ENCODE data around the gene OR51T1.
"Not testable (repeated sequence)": the region's sequence is repeated elsewhere in the genome, so short reads cannot be mapped to it uniquely, and the experiment has no call there.

The OR51T1 gene, protein sequence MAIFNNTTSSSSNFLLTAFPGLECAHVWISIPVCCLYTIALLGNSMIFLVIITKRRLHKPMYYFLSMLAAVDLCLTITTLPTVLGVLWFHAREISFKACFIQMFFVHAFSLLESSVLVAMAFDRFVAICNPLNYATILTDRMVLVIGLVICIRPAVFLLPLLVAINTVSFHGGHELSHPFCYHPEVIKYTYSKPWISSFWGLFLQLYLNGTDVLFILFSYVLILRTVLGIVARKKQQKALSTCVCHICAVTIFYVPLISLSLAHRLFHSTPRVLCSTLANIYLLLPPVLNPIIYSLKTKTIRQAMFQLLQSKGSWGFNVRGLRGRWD

DNA sequence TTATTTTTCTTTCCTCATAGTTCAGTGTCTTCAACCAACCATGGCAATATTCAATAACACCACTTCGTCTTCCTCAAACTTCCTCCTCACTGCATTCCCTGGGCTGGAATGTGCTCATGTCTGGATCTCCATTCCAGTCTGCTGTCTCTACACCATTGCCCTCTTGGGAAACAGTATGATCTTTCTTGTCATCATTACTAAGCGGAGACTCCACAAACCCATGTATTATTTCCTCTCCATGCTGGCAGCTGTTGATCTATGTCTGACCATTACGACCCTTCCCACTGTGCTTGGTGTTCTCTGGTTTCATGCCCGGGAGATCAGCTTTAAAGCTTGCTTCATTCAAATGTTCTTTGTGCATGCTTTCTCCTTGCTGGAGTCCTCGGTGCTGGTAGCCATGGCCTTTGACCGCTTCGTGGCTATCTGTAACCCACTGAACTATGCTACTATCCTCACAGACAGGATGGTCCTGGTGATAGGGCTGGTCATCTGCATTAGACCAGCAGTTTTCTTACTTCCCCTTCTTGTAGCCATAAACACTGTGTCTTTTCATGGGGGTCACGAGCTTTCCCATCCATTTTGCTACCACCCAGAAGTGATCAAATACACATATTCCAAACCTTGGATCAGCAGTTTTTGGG is at the start of gene OR51T1:
TSS of gene OR51T1 (plus strand) at position 41 of the 641 bp plus-strand sequence. CDS start at position 41, 0 bp downstream.
- DNase-seq: no peak

DNA sequence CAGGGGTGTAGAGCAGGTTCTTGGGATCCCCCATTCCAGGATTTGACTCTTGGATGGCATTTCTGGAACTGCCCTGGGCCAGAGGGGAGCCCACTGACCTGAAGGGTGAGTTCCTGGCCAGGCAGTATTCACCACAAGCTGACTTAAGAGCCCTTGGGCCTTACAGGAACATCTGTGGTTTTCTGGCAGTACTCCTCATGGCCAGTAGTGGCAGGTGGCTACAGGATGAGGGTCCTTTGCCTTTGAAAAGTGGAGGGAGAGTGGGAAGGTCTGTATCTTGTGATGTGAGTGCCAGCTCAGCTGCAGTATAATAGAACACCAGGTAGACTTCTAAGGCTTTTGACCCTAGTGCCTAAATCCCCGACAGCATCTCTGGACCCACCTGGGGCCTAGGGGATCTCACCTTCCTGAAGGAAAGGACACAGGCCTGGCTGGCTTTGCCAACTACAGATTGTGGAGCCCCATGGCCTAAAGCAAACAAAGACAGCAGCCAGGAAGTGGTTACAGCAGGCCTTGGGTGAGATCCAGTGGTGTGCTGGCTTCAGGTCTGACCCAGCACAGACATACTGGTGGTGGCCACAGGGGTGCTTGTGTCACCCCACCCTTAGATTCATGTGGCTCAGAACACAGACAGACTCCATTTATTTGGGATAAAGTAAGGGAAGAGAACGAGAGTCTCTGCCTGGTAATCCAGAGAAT is 41.7 kb upstream of the OR51T1 start:
- no peak for DNase-seq

DNA sequence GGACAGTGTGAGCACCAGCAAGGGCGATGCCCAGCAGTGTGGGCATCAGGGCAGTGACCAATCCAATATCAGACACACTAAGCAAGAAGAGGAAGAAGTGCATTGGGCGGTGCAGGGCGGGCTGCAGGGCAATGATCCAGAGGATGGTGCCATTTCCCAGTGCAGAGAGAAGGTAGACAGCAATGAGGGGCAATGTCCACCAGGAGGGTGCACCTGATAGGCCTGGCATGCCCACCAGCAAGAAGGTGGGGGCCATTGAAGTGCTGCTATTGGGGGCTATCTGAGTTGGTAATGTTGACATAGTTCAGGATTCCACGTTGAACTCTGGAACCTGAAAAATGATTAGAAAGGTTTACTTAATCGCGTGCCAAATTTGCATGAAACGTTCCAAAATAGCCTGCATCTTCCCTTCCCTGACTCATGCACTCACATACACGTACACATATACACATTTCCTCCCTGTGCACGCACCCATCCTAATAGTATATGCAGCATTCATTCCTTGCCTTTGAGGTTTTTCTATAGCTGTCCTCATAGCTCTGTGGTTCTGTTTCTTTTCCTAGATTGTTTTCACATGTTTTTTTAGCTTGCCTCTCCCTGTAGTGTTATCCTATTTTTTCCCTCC is 32.7 kb upstream of the OR51T1 start, which contains the start of gene OR51S1:
TSS of gene OR51S1 (minus strand) at position 301 of the 625 bp plus-strand sequence. CDS start at position 301, 0 bp downstream.
- no peak for DNase-seq

DNA sequence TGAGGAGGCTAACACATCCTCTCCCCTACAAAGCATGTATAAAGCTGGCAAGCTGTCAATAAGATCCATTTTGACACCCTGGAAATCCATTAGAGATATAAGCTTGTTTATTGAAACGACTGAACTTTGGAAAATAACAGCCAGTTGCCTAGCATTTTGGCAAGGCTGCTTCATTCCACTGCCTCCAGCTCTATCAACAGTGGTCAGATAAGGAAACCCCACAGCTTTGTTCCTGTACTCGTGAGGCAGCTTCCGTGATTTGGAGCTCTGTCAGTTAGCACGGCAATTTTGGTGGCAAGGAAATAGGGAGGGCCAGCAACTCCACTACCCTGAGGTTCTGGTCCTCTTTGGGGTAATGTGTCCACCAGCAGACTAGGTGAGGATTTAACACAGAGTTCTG is 30.7 kb upstream of the OR51T1 start:
- no peak for DNase-seq

DNA sequence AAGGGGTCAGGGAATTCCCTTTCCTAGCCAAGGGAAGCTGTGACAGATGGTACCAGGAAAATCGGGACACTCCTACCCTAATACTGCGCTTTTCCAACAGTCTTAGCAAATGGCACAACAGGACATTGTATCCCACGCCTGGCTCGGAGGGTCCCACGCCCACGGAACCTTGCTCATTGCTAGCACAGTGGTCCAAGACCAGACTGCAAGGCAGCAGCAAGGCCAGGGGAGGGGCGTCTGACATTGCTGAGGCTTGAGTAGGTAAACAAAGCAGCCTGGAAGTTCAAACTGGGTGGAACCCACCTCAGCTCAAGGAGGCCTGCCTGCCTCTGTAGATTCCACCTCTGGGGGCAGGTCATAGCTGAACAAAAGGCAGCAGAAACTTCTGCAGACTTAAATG is 27.4 kb upstream of the OR51T1 start:
- DNase-seq: not testable (repeated sequence)

DNA sequence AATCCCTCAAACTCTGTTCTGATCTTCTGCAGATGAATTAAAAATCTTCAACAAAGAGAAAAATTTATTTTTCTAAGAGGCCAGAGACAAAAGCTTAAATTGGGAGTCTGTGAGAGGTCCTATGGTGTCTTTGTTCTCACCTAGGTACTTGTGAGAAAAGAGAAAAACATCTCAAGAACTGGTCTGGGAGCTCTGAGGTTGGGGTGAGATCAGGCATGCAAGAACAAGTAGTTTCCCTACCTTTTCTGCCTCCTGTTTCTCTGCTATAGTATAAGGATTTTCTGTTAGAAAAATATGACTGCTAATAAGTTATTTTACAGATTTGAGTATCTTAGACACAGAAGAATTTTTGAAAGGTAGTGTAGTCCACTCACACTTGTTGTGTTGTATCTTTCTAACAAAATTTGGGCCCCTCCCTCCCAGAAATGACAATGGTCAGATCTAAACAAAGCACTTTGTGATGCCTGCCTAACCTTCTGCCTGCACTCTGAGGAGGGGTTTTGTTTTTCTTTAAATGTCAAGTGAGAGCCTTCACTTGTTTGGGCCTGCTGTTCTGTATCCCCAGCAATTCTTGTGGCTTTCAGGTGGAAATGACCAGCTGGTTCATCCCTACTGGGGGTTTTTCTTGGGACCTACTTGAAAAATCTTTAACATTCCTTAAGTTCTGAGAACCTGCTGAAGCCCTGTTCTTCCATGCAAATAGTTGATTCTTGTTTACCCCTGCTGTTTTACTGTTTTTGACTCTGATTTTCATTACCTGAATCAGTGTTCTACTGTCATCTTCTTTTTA is 19.1 kb upstream of the OR51T1 start:
- no peak for DNase-seq

DNA sequence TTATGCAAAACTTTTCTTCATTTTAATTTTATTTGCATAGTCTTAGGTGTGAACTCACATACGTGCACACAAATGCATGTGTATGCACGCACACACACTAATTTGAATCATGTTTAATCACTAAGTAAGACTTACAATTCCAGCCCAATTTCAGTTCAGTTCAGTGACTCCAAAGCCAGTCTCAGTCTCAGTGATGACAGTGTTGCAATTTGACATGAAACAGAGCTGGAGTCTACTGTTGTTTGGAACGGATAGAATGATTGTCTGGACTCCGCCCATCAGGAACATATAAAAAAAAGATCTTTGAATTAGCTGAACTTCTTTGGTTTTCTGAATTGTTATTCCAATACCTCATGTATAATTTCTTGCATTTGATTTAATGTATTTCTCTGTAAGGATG is 17.8 kb upstream of the OR51T1 start:
- no peak for DNase-seq

DNA sequence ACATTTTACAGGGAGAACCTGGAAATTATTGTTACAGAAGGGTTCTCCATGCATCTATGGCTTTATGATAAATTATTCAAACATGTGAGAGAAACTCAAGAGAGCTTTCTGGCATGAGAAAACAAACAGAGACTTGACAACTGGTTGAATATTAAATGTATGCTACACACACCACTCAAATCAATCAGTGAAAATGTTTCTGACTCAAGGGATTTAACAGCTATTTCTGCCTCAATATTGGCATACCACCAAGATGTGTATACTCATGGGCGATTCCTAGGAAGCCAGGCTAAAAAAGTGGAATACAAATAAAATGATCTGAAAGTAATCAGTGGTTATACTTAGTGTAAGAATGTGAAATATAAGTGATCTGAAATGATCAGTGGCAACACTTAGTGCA is 15.8 kb upstream of the OR51T1 start:
- DNase-seq: no peak

DNA sequence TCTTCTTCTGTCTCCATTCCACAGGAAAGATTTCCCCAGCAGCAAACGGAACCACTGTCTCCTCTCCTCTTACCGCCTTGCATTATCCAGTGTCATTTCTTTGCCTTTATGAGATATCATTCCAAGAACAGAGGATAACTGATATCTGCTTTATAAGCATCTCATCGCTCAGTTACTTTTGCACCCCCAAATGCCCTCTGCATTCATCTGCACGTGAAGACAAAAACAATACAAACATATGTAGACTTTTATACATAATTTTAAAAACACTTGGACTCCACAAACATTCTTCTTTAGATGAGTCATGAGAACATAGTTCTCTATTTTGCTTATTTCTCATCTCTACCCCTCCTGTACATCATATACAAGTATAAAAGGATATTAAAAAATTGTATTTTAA is 512 bp upstream of the OR51T1 start:
- no peak for DNase-seq

DNA sequence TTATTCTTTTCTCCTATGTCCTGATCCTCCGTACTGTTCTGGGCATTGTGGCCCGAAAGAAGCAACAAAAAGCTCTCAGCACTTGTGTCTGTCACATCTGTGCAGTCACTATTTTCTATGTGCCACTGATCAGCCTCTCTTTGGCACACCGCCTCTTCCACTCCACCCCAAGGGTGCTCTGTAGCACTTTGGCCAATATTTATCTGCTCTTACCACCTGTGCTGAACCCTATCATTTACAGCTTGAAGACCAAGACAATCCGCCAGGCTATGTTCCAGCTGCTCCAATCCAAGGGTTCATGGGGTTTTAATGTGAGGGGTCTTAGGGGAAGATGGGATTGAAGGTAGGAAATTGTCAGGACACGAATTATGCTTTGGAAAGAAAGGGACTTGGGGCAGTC is 843 bp downstream of the OR51T1 start:
- DNase-seq: no peak

DNA sequence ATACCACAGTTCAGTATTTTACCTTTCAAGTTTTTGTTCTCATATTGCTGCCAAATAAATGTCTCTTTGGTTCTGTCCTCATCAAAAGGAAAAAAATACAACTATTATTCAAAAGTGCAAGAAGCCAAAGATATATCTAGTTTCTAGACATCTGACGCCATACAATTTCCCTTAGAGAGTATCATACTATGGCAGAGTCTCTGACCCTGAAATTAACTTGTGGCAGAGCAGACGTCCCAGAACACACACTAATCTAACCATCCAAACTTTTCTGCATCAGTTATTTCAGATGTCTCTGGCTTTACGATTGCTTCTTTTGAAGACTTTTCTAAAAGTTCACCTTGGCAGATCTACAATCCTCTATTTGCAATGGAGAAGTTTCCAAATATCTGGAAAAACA is 2.7 kb downstream of the OR51T1 start:
- no peak for DNase-seq

DNA sequence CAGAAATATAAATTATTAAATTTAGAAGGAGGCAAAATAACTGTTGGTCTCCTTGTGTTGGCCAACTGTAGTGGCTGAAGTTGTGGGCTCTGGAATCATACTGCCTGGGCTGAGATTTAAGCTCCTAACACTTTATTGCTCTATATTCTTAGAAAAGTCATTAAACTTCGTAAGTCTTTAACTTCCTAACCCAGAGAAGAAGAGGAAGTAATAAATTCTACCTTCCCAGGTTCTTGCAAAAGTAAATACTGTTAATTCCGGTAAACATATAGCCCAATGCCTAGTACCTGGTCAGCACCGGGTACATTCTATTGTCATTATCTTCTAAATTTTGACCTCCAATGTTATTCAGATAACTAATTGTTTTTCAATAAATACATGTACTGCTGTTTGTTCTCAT is 4.5 kb downstream of the OR51T1 start:
- DNase-seq: no peak

DNA sequence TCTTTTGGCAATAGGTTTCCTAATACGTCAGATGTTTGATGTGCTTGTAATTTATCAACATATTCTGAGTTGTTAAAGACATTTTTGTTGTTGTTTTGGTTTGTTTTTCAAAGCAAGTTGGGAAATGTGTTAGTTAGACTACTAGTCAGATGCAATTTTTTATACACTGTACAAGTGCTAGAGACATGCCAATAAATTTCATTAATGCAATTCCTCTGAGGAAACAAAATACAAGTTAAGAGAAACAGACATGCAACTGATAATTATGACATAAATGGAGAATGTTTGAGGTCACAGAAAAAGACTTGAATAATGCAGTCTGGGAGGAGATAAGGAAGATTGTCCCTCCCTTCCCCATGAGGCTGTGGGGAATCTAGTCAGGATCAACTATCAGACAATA is 5.9 kb downstream of the OR51T1 start:
- no peak for DNase-seq

DNA sequence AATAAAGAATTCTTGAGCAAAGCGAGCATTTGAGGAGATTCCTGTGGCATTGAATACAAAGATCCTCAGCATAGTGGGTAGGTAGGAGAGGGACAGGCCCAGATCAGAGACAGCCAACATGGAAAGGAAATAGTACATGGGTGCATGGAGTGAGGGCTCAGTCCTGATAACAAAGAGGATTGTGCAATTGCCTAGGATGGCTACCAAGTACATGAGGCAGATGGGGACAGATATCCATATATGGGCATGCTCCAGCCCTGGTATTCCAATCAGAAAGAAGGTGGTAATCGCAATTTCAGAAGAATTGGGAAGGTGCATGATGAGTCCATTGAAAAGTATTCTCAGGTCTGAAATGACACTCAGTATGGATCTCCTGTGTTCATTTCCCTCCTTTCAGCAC is 8.6 kb downstream of the OR51T1 start:
- no peak for DNase-seq

DNA sequence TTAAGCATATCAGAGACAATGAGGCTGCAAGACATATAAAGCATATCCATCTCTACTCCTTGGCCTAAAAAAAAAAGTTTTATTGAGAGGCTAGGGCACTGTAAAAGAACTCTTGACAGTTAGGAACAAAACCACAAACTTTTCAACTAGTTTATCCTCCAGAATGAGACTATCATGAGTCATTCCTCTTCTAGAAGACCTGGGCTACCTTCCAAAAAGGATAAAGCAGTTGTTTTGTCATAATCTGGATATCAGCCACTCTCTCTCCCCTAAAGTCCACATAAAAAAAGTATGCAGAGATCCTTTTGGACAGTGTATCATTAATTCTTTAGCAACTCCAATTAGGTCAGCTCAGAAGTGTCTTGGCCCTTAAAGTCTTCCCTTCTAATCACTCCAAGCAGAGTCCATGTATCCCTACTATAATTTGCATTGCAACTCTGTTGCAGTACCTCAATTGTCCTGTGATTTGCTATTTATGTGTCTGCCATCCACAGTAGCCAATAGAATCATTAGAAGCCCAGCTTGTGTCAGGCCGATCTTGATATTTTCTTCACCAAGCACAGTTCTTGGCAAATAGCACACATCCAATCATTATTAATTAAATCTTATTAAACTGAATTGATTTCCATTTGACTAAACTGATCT is 10.4 kb downstream of the OR51T1 start:
- no peak for DNase-seq

DNA sequence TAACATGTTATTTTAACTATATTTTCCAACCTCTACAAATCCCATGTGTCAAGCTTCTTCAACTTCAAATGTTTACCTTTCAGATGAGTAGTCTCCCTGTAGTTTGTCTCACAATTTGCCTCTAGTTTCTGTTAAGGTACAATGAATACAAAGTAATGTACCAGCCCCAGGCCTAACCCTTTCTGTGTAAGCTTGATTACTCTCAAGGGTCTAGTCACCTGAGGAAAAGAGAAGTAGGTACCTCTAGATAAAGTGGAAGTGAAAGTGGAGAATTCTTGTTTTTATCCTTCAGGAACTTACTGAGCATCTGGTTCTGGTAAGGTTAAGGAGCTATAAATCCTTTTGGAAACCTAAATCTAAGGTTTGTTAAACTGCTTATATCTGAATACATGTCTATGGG is 21.8 kb downstream of the OR51T1 start, which contains the start of gene OR51A7:
TSS of gene OR51A7 (plus strand) at position 300 of the 400 bp plus-strand sequence. CDS start 3,587 bp downstream, outside the sequence.
- DNase-seq: no peak

DNA sequence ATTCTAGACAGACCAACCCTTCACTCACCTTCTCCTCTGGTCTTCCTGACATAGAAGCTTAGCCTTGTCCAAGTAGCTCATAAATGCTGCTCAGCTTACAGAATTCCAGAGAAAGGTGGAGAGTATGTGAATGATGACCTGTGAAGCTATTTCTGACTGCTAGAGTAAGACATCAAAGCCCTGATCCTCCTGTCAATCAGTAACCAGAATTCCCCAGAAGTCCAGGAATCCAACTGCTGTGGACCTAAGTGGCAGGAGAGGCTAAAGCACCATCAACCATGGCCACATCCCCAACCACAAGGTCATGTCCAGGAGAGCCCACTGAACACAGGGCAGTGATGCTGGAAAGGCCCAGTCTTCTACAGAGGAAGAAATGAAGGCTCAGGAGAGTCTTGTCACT is 34.9 kb downstream of the OR51T1 start:
- no peak for DNase-seq

DNA sequence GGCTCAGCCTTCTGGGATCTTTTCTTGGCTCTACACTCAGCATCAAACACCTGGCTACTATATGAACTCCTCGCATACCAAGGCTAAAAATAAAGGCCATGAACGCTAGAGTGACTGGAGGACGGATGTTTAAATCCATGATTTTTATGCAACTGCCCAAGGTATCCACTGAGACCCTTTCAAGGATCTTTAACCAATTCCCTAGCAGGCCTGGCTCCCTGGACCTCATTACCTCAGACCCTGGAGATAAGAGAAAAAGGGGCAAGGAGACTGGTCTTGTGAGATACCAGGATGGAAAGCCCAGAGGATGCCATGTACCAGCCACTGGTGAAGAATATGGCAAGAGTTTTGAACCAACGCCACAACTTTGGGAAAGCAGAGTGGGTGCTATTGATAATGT is 37.5 kb downstream of the OR51T1 start, which contains the start of gene OR51G2:
TSS of gene OR51G2 (minus strand) at position 101 of the 400 bp plus-strand sequence. CDS start 3,687 bp downstream, outside the sequence.
- DNase-seq: no peak

DNA sequence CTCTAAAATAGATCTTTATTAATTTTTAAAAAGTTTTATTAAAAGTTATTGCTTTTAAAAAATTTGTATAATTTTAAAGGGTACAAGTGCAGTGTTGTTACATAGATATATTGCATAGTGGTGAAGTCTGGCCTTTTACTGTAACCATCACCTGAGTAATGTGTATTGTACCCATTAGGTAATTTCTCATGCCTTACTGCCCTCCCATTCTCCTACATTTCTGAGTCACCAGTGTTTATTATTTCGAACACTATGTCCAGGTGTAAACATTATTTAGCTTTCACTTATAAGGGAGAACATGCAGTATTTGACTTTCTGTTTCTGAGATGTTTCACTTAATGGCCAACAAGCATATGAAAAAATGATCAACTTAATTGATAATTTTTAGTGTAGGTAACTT is 40.1 kb downstream of the OR51T1 start:
- no peak for DNase-seq

DNA sequence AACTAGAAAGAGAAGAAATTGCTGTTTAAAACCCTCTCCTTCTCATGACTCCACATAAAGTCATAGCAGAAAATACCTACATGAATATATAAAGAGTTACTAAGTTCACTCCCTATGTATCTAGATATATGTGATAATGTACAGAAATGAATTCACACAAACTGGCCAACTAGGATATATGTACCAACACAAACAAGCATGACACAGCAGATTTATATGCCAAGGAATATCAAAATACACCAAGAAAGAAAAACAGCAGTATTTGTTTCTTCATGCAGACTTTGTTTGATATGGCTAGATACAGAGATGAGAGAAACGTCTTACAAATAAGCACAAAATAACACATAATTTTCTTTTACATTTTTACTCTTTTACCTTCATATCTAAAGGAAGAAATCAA is 40.6 kb downstream of the OR51T1 start:
- DNase-seq: no peak

DNA sequence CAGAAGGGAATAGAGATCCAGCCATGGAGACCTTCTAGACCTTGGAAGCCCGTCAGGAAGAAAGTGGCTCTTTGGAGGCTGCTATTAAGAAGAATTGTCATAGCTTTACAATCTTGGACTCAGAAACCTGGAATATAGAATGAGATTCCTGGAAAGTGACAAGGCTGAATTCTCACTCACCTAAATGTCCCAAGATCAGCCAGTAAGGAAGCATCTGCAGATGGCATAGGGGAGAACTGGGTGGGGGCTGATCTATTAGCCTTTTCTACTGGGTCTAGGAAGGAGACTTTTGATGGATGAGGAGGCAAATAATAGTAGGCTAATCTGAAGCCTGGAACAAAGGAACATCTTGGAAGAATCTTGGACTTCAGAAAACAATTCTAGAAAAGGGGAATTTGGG is 42.5 kb downstream of the OR51T1 start, which contains the start of gene OR51G1:
TSS of gene OR51G1 (minus strand) at position 101 of the 400 bp plus-strand sequence. CDS start at position 101, 0 bp downstream.
- no peak for DNase-seq

DNA sequence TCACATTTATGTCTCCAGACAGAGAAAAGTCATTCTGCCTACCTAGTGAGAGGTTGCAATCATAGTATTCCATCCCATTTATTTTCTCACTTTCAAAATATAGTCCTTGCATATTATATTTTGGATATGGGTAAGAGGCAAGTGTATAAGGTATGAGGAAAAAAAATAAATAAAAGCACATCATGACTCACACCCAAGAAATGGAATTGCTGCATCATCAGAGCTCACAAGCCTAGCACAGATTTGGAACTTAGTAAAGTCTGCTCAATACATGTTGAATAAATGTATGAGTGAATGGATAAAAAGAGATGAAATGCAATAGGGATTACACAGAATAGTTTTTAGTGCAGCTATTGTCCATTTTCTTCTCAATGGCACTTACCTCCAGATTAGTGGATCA is 44.9 kb downstream of the OR51T1 start:
- DNase-seq: no peak

Measured in CD4-positive, alpha-beta T cell treated with Interleukin-17A for 1 hour (primary cell).